ENCODE data around the gene ANKRD40CL.
A peak's percentile ranks its signal among the peaks of the same experiment; 100 is the strongest.
"Not testable (repeated sequence)": the region's sequence is repeated elsewhere in the genome, so short reads cannot be mapped to it uniquely, and the experiment has no call there.

ANKRD40CL gene

GRCh38 chr17:50758524-50758923 lies 8.8 kb downstream of the ANKRD40CL start:
- peak; percentile 49 for DNase-seq

- no peak for DNase-seq
These were observed 12.8 kb downstream of the ANKRD40CL start for GRCh38 chr17:50754521-50754920.

GRCh38 chr17:50749245-50749644 lies 18.1 kb downstream of the ANKRD40CL start:
- DNase-seq = no peak

GRCh38 chr17:50745631-50746030 lies 21.7 kb downstream of the ANKRD40CL start:
- DNase-seq = no peak

- no peak for DNase-seq
These were observed 28.2 kb downstream of the ANKRD40CL start for GRCh38 chr17:50739098-50739497.

- no peak for DNase-seq
These were observed 30.1 kb downstream of the ANKRD40CL start for GRCh38 chr17:50737118-50737698.

GRCh38 chr17:50735287-50735686 lies 32.0 kb downstream of the ANKRD40CL start:
- DNase-seq = no peak

GRCh38 chr17:50731575-50732460 lies 35.5 kb downstream of the ANKRD40CL start:
- DNase-seq = no peak

GRCh38 chr17:50728881-50729765 lies 38.2 kb downstream of the ANKRD40CL start:
- DNase-seq = no peak

GRCh38 chr17:50728112-50728429 lies 39.2 kb downstream of the ANKRD40CL start:
- DNase-seq = no peak

GRCh38 chr17:50725769-50726655 lies 41.3 kb downstream of the ANKRD40CL start:
- no peak for DNase-seq

GRCh38 chr17:50724622-50725021 lies 42.7 kb downstream of the ANKRD40CL start:
- not testable (repeated sequence) for DNase-seq

- DNase-seq = no peak
These were observed 44.6 kb downstream of the ANKRD40CL start for GRCh38 chr17:50722746-50723145.

- DNase-seq = no peak
These were observed 45.9 kb downstream of the ANKRD40CL start for GRCh38 chr17:50721194-50722010.

- DNase-seq = peak; percentile 49
These were observed 47.2 kb downstream of the ANKRD40CL start for GRCh38 chr17:50719924-50720794.

- DNase-seq = peak; percentile 99
These were observed 48.0 kb downstream of the ANKRD40CL start, which contains the start of gene LUC7L3 for GRCh38 chr17:50719144-50719923. TSS of gene LUC7L3 (plus strand) at chr17:50719603. CDS start at chr17:50719733, 130 bp downstream.

- no peak for DNase-seq
These were observed 51.8 kb downstream of the ANKRD40CL start for GRCh38 chr17:50715471-50715870.

GRCh38 chr17:50712641-50713040 lies 54.7 kb downstream of the ANKRD40CL start:
- no peak for DNase-seq
